Type B pancreatic cell (in vitro differentiated cells): Measurements from ENCODE around the gene CRIP3. TPM values are rescaled to one million over a fixed set of nuclear protein-coding genes. Genes with fewer than 3 reads are reported as not detected.

Source experiments
- DNase-seq: peaks from one replicate; pipeline ENCODE4 v3.0.0; 2021; ENCODE audit warnings: mixed read lengths; ENCODE audit not compliant: unreplicated experiment; ENCODE audit errors: extremely low spot score
- H3K27ac Mint-ChIP-seq: 2 replicates; pipeline ENCODE4 v1.8.0; 2021; ENCODE audit warnings: mild to moderate bottlenecking, mixed read lengths
- H3K27me3 Mint-ChIP-seq: 2 replicates; pipeline ENCODE4 v1.8.0; 2021; ENCODE audit warnings: mixed read lengths
- H3K36me3 Mint-ChIP-seq: 2 replicates; pipeline ENCODE4 v1.8.0; 2021; ENCODE audit warnings: mixed read lengths
- H3K4me1 Mint-ChIP-seq: one replicate; pipeline ENCODE4 v1.8.0; 2021; ENCODE audit warnings: mixed read lengths; ENCODE audit not compliant: unreplicated experiment
- H3K4me3 Mint-ChIP-seq: 2 replicates; pipeline ENCODE4 v1.8.0; 2021; ENCODE audit warnings: mild to moderate bottlenecking, mixed read lengths
- H3K9me3 Mint-ChIP-seq: 2 replicates; pipeline ENCODE4 v1.8.0; 2021; ENCODE audit warnings: mixed read lengths
- CTCF ChIP-seq: fragments of 200-600 bp; sonication (generic); conservative IDR thresholded peaks from 2 replicates; pipeline ENCODE4 v1.5.0; 2021; ENCODE audit warnings: antibody characterized with exemption, mild to moderate bottlenecking
- total RNA-seq: library from RNA; stranded (reverse); gene quantifications from 2 replicates; pipeline ENCODE4 v1.2.1, GENCODE V29; 2021; ENCODE audit warnings: low replicate concordance

The CRIP3 gene
- total RNA-seq, 1 donor from 2014 or later = 2.9 TPM

- no peak for DNase-seq
- H3K27me3 Mint-ChIP-seq = peaks cover 66% of the 10 kb centered on the region
- TF ChIP-seq CTCF = no peak
- H3K9me3 Mint-ChIP-seq = no peaks in the 10 kb centered on the region
- H3K4me1 Mint-ChIP-seq = peaks cover 17% of the 10 kb centered on the region
- no peaks in the 10 kb centered on the region for H3K36me3 Mint-ChIP-seq
- peak overlapping the region; percentile 48 for H3K27ac Mint-ChIP-seq
- no peak overlapping the region for H3K4me3 Mint-ChIP-seq
These were observed 31.9 kb downstream of the CRIP3 start for GRCh38 chr6:43276577-43277305.

- H3K27me3 Mint-ChIP-seq = peaks cover 65% of the 10 kb centered on the region
- peak overlapping the region; percentile 65 for H3K27ac Mint-ChIP-seq
- H3K36me3 Mint-ChIP-seq = no peaks in the 10 kb centered on the region
These were observed 32.6 kb downstream of the CRIP3 start for GRCh38 chr6:43275801-43276576.

GRCh38 chr6:43274916-43275597 is 33.6 kb downstream of the CRIP3 start:
- no peak for TF ChIP-seq CTCF
- DNase-seq = no peak
- Mint-ChIP-seq H3K4me1 (peaks cover 28% of the 10 kb centered on the region), H3K4me3 (peak overlapping the region; percentile 83), H3K27ac (no peak overlapping the region), H3K9me3 (no peaks in the 10 kb centered on the region), H3K36me3 (no peaks in the 10 kb centered on the region), H3K27me3 (peaks cover 66% of the 10 kb centered on the region)

More at GRCh38 chr6:43275801-43276576, 32.6 kb downstream of the CRIP3 start:
- peak overlapping the region; percentile 80 for H3K4me3 Mint-ChIP-seq
- TF ChIP-seq CTCF = no peak
- peaks cover 22% of the 10 kb centered on the region for H3K4me1 Mint-ChIP-seq
- no peaks in the 10 kb centered on the region for H3K9me3 Mint-ChIP-seq
- DNase-seq = no peak

GRCh38 chr6:43274127-43274915 is 34.3 kb downstream of the CRIP3 start:
- no peak for DNase-seq
- Mint-ChIP-seq H3K27me3 (peaks cover 67% of the 10 kb centered on the region), H3K9me3 (no peaks in the 10 kb centered on the region), H3K4me3 (peak overlapping the region; percentile 58), H3K4me1 (peaks cover 30% of the 10 kb centered on the region), H3K36me3 (no peaks in the 10 kb centered on the region), H3K27ac (no peak overlapping the region)
- no peak for TF ChIP-seq CTCF

- Mint-ChIP-seq H3K27ac (no peak overlapping the region), H3K27me3 (peaks cover 67% of the 10 kb centered on the region), H3K4me1 (peaks cover 35% of the 10 kb centered on the region), H3K36me3 (no peaks in the 10 kb centered on the region), H3K4me3 (peak overlapping the region; percentile 55), H3K9me3 (no peaks in the 10 kb centered on the region)
- TF ChIP-seq CTCF = no peak
- no peak for DNase-seq
These were observed 34.9 kb downstream of the CRIP3 start for GRCh38 chr6:43273707-43274106.
